Stimulated activated memory B cell treated with anti-CD40 and anti-IgM and Interleukin-4, amounts not matched to agents 10 μg/mL and 1 μg/mL and 100 μg/mL, for 72 hours (primary cell): Measurements from ENCODE around the gene ARID1B.

Source experiments
- ATAC-seq: fragments of 150-1000 bp; cut with Tn5 transposase; 2 replicates; pipeline ENCODE4 v1.10.0; 2021
- H3K27ac Mint-ChIP-seq: one replicate; pipeline ENCODE4 v1.8.0; 2022; ENCODE audit warnings: mild to moderate bottlenecking, mixed read lengths
- H3K27me3 Mint-ChIP-seq: one replicate; pipeline ENCODE4 v1.8.0; 2022; ENCODE audit warnings: mixed read lengths
- H3K36me3 Mint-ChIP-seq: one replicate; pipeline ENCODE4 v1.8.0; 2022; ENCODE audit warnings: mixed read lengths
- H3K4me1 Mint-ChIP-seq: one replicate; pipeline ENCODE4 v1.8.0; 2022; ENCODE audit warnings: mixed read lengths
- H3K4me3 Mint-ChIP-seq: one replicate; pipeline ENCODE4 v1.8.0; 2022; ENCODE audit warnings: mild to moderate bottlenecking, moderate library complexity, mixed read lengths
- H3K9me3 Mint-ChIP-seq: one replicate; pipeline ENCODE4 v1.8.0; 2022; ENCODE audit warnings: mixed read lengths

ARID1B gene

DNA sequence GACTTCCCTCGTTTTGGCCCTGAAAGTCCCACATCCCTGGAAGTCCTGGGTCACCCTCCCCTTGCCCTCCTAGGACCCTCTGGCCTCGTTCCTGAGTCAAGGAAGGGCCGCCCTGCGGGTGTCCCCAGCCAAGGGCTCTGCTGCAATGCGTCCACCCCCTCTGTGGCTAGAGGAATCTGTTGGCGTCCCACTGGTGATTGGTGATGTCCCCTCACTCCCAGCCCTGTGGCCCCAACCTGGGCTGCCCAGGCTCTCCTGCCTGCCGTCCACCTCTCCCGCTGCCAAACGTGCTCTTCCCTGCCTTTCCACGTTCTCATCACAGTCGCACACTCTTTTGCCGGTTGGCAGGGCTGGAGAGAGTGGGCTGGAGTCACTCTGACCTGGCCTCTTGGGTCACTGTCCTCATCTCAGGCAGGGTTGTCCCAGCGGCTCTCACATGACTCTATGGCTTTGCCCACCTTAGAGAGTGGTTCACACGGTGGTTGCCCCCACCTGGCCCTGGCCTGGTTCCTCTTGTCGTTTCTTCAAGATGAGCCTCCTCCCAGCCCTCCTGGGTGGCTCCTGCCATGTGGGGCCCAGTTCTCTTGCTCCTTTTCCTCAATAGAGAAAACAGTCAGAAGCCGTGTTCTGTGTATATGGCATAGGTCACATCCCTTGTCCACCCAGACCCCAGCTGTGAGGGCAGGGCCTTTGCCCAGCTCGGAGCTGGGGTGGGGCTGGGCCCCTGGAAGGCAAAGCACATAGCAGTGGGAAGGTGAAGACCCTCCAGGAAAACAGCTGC lies 445.2 kb downstream of the ARID1B start:
- H3K9me3 Mint-ChIP-seq: peaks cover 3% of the 10 kb centered on the region
- peak; percentile 26 for ATAC-seq
- peak overlapping the region; percentile 55 for H3K27ac Mint-ChIP-seq
- H3K36me3 Mint-ChIP-seq: no peaks in the 10 kb centered on the region
- H3K4me1 Mint-ChIP-seq: peaks cover 39% of the 10 kb centered on the region
- H3K27me3 Mint-ChIP-seq: no peaks in the 10 kb centered on the region
- H3K4me3 Mint-ChIP-seq: peak overlapping the region; percentile 77

- Mint-ChIP-seq H3K4me1 (peaks cover 42% of the 10 kb centered on the region), H3K27me3 (no peaks in the 10 kb centered on the region), H3K36me3 (no peaks in the 10 kb centered on the region), H3K4me3 (peak overlapping the region; percentile 77), H3K9me3 (peaks cover 3% of the 10 kb centered on the region), H3K27ac (peak overlapping the region; percentile 55)
- ATAC-seq: peak; percentile 76
Observed at GRCh38 chr6:157223021-157223430, 445.8 kb downstream of the ARID1B start.

GRCh38 chr6:157223511-157223910 lies 446.3 kb downstream of the ARID1B start:
- no peaks in the 10 kb centered on the region for H3K36me3 Mint-ChIP-seq
- peaks cover 42% of the 10 kb centered on the region for H3K4me1 Mint-ChIP-seq
- peaks cover under 1% of the 10 kb centered on the region for H3K27me3 Mint-ChIP-seq
- H3K27ac Mint-ChIP-seq: peak overlapping the region; percentile 55
- ATAC-seq: peak; percentile 17
- H3K4me3 Mint-ChIP-seq: peak overlapping the region; percentile 61
- H3K9me3 Mint-ChIP-seq: peaks cover 3% of the 10 kb centered on the region

DNA sequence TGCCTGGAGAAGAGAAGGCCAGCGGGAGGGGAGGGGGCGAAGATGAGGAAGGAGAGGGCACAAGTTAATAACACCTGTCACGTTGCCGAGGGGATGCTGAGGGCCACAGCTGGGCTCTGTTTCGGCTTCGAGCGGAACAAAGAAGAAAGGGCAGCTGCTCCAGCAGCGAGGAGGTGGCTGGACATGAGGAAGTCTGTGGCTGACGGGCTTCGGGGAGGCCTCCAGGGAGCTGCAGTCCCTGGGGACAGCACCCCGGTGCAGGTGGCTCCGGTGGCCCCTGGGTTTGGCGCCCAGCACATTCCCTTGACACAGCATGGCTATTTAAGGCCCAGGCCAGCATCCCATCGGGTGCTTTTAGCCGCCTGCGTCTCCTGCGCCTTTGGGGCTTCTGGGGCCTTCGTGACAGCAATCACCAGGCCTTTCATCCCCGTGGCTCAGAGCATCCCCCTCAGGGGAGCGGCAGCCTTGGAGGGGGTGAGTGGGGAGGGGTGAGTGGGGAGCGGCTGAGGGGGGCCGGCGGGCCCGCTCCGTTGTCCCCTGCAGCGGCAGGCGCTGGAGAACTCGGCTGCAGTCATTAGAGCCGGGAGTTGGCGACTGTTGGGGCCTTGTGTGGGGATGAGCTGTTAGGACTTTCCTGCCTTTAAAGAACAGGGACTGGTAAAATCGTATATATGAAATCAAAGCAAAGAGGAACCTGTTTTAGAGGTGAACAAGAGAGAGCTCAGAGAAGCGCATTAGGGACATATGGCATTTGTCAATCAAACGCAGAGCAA lies 447.2 kb downstream of the ARID1B start:
- H3K4me1 Mint-ChIP-seq: peaks cover 46% of the 10 kb centered on the region
- peak overlapping the region; percentile 61 for H3K4me3 Mint-ChIP-seq
- H3K9me3 Mint-ChIP-seq: peaks cover 3% of the 10 kb centered on the region
- H3K36me3 Mint-ChIP-seq: no peaks in the 10 kb centered on the region
- peaks cover 9% of the 10 kb centered on the region for H3K27me3 Mint-ChIP-seq
- H3K27ac Mint-ChIP-seq: peak overlapping the region; percentile 55
- peak; percentile 72 for ATAC-seq

- H3K27ac Mint-ChIP-seq: no peak overlapping the region
- H3K9me3 Mint-ChIP-seq: peaks cover 3% of the 10 kb centered on the region
- no peaks in the 10 kb centered on the region for H3K36me3 Mint-ChIP-seq
- no peak overlapping the region for H3K4me3 Mint-ChIP-seq
- no peak for ATAC-seq
- peaks cover 16% of the 10 kb centered on the region for H3K27me3 Mint-ChIP-seq
- peaks cover 51% of the 10 kb centered on the region for H3K4me1 Mint-ChIP-seq
Observed at GRCh38 chr6:157224951-157225574, 447.9 kb downstream of the ARID1B start.

DNA sequence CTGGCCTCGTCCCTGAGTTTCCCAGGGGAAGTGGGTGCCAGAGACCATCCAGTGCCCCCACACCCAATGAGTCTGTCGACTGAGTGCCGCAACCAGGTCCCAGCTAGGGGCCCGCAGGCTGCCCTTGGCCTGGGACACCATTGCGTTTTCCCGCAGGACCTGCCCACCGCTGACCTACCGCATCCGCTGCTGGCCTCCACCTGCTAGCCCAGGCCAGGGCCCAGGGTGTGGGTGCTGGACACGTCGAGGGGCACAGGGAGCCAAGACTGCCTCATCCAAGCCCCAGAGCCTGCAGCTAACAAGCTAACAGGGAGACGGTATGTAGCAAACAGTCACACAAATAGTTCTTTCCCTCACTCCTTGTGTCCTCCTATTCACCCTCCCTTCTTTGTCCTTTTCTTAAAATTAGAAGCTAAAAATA lies 448.4 kb downstream of the ARID1B start:
- Mint-ChIP-seq H3K4me3 (no peak overlapping the region), H3K9me3 (peaks cover 3% of the 10 kb centered on the region), H3K27ac (no peak overlapping the region), H3K36me3 (no peaks in the 10 kb centered on the region), H3K4me1 (peaks cover 51% of the 10 kb centered on the region), H3K27me3 (peaks cover 16% of the 10 kb centered on the region)
- ATAC-seq: no peak

- Mint-ChIP-seq H3K27ac (no peak overlapping the region), H3K4me1 (peaks cover 47% of the 10 kb centered on the region), H3K9me3 (peaks cover 3% of the 10 kb centered on the region), H3K36me3 (no peaks in the 10 kb centered on the region), H3K4me3 (no peak overlapping the region), H3K27me3 (peaks cover 19% of the 10 kb centered on the region)
- no peak for ATAC-seq
Observed at GRCh38 chr6:157226026-157226625, 448.9 kb downstream of the ARID1B start.

DNA sequence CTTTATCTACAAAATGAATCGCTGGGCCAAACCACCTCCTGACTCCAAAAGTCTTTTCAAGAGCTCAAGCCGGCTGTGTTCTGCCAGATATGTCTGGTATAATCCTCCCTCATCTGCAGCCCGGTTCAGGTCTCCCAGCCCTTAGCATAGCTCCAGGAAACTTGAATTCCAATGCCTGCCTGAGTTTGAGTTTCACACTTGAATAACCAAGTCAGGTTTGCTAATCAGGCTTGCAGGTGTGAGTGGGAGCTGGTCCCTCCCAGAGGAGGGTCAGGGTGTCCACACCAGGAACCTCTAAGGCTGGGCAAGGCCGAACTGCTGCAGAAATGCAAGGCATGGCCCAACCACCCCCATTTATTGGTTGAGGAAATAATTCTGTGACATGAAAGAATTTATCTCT lies 449.6 kb downstream of the ARID1B start:
- Mint-ChIP-seq H3K9me3 (no peaks in the 10 kb centered on the region), H3K27me3 (peaks cover 26% of the 10 kb centered on the region)

GRCh38 chr6:157227202-157228166 lies 450.3 kb downstream of the ARID1B start:
- Mint-ChIP-seq H3K4me3 (no peak overlapping the region), H3K4me1 (peaks cover 34% of the 10 kb centered on the region), H3K27ac (no peak overlapping the region), H3K36me3 (no peaks in the 10 kb centered on the region), H3K9me3 (no peaks in the 10 kb centered on the region), H3K27me3 (peaks cover 33% of the 10 kb centered on the region)
- ATAC-seq: no peak

More for the DNA sequence above, 449.6 kb downstream of the ARID1B start:
- H3K27ac Mint-ChIP-seq: no peak overlapping the region
- H3K4me1 Mint-ChIP-seq: peaks cover 40% of the 10 kb centered on the region
- no peak overlapping the region for H3K4me3 Mint-ChIP-seq
- ATAC-seq: no peak
- no peaks in the 10 kb centered on the region for H3K36me3 Mint-ChIP-seq

DNA sequence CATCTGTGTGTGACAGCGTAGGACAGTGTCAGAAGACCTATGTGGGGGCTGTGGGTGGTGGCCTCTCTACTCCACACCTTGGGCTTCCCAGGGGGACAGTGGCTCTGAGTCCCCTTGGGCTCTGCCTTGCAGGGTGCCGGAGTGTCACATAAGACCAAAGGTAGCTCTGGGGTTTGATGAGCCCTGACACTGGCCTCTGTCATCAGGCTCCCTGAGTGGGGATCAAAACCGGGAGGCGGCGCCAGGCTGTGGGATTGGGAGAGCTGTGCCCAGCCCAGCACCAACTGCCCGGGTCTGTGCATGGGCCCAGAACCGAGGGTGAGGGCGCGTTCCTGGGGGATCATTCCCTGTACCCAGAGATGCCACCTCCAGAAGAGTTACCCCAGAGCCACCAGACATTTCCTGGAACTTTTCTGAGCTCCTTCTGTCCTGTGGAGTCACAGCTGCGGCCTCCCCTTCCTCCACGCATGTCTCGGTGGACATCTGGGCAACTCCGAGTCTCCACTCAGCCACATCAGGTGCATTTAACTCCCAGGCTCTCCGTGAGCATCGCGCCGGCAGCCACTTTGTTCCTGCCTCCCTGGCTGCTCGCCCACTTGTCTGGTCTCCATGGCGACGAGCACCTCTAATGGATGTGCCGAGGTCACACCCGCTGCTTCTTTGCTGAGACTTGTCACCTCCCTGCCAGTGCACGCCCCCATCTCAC lies 451.4 kb downstream of the ARID1B start:
- no peak overlapping the region for H3K4me3 Mint-ChIP-seq
- peaks cover 44% of the 10 kb centered on the region for H3K27me3 Mint-ChIP-seq
- H3K4me1 Mint-ChIP-seq: peaks cover 23% of the 10 kb centered on the region
- ATAC-seq: no peak
- no peaks in the 10 kb centered on the region for H3K36me3 Mint-ChIP-seq
- no peaks in the 10 kb centered on the region for H3K9me3 Mint-ChIP-seq
- H3K27ac Mint-ChIP-seq: no peak overlapping the region

DNA sequence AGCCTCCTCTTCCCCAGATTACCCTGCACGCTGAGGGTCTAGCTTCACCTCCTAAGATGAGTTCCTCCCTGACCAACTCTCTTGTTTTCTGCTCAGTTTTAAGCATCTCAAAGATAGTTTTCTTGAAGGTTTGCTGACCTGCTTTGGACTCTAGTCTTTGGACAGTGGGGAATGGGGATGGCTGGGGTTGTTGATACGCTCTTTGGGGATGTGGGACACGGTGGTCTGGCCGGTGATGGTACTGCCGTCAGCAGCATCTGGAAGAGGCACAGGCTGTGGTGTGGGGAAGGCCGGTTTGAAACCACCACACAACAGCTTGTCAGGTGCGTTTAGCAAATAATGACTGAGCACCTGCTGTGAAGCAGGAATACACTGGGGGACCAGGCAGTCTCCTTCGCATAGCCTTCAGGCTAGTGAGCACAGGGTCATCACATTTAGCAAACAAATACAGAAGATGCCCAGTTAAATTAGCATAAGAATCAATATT lies 452.0 kb downstream of the ARID1B start:
- peaks cover 17% of the 10 kb centered on the region for H3K4me1 Mint-ChIP-seq
- no peak for ATAC-seq
- peaks cover 50% of the 10 kb centered on the region for H3K27me3 Mint-ChIP-seq
- H3K27ac Mint-ChIP-seq: no peak overlapping the region
- H3K4me3 Mint-ChIP-seq: no peak overlapping the region
- no peaks in the 10 kb centered on the region for H3K9me3 Mint-ChIP-seq
- no peaks in the 10 kb centered on the region for H3K36me3 Mint-ChIP-seq

DNA sequence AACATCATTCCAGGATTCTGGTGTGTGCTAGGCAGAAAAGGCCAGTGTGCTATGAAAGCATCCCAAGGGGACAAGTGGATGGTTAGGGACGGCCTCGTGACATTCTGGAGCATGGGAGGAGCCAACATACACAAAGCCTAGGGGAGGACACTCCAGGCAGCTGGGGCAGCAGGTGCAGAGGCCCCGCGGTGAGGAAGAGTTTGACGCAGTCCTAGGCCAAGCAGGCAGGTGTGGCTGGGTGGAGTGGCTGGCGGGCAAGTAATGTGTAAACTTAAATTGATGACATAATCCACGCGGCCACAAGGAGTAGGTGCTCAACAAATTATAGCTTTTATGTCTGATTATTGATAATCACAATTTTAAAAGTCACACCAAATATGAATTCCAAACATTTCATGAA lies 452.5 kb downstream of the ARID1B start:
- no peak overlapping the region for H3K27ac Mint-ChIP-seq

GRCh38 chr6:157230910-157231309 lies 453.7 kb downstream of the ARID1B start:
- Mint-ChIP-seq H3K27ac (no peak overlapping the region), H3K4me1 (peaks cover 21% of the 10 kb centered on the region), H3K4me3 (no peak overlapping the region), H3K36me3 (no peaks in the 10 kb centered on the region), H3K27me3 (peaks cover 67% of the 10 kb centered on the region), H3K9me3 (no peaks in the 10 kb centered on the region)
- no peak for ATAC-seq

More for the DNA sequence above, 452.5 kb downstream of the ARID1B start:
- peaks cover 14% of the 10 kb centered on the region for H3K4me1 Mint-ChIP-seq
- H3K9me3 Mint-ChIP-seq: no peaks in the 10 kb centered on the region
- no peaks in the 10 kb centered on the region for H3K36me3 Mint-ChIP-seq
- peak; percentile 20 for ATAC-seq
- H3K4me3 Mint-ChIP-seq: no peak overlapping the region
- peaks cover 55% of the 10 kb centered on the region for H3K27me3 Mint-ChIP-seq
